ENCODE measurements around the gene GABRA5. TPM values are rescaled to one million over a fixed set of nuclear protein-coding genes. Genes with fewer than 3 reads are reported as not detected.

Gene GABRA5
- total RNA-seq, 1 experiment from 2014 or later = 23.3 TPM

- TF ChIP-seq, protein P1, sequence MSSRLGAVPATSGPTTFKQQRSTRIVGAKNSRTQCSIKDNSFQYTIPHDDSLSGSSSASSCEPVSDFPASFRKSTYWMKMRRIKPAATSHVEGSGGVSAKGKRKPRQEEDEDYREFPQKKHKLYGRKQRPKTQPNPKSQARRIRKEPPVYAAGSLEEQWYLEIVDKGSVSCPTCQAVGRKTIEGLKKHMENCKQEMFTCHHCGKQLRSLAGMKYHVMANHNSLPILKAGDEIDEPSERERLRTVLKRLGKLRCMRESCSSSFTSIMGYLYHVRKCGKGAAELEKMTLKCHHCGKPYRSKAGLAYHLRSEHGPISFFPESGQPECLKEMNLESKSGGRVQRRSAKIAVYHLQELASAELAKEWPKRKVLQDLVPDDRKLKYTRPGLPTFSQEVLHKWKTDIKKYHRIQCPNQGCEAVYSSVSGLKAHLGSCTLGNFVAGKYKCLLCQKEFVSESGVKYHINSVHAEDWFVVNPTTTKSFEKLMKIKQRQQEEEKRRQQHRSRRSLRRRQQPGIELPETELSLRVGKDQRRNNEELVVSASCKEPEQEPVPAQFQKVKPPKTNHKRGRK (CRISPR knock-in tag; IDR thresholded peaks at IDR 0.05; ENCODE audit: borderline replicate concordance) = no peak
- no peak for TF ChIP-seq GRHL2 (CRISPR knock-in tag; IDR thresholded peaks at IDR 0.05; ENCODE audit: insufficient replicate concordance, severe bottlenecking)
- TF ChIP-seq, protein P2, sequence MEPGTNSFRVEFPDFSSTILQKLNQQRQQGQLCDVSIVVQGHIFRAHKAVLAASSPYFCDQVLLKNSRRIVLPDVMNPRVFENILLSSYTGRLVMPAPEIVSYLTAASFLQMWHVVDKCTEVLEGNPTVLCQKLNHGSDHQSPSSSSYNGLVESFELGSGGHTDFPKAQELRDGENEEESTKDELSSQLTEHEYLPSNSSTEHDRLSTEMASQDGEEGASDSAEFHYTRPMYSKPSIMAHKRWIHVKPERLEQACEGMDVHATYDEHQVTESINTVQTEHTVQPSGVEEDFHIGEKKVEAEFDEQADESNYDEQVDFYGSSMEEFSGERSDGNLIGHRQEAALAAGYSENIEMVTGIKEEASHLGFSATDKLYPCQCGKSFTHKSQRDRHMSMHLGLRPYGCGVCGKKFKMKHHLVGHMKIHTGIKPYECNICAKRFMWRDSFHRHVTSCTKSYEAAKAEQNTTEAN (CRISPR knock-in tag; IDR thresholded peaks at IDR 0.05) = peak; percentile 38; the same call in 1 of the 2 replicates
- TF ChIP-seq MXD4 (CRISPR knock-in tag; IDR thresholded peaks at IDR 0.05; ENCODE audit: borderline replicate concordance) = no peak
- TF ChIP-seq ZNF317 (CRISPR knock-in tag; IDR thresholded peaks at IDR 0.05; ENCODE audit: borderline replicate concordance, low read depth) = no peak
- TF ChIP-seq, protein P3, sequence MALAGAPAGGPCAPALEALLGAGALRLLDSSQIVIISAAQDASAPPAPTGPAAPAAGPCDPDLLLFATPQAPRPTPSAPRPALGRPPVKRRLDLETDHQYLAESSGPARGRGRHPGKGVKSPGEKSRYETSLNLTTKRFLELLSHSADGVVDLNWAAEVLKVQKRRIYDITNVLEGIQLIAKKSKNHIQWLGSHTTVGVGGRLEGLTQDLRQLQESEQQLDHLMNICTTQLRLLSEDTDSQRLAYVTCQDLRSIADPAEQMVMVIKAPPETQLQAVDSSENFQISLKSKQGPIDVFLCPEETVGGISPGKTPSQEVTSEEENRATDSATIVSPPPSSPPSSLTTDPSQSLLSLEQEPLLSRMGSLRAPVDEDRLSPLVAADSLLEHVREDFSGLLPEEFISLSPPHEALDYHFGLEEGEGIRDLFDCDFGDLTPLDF (CRISPR knock-in tag; IDR thresholded peaks at IDR 0.05) = no peak
- TF ChIP-seq FOXJ3 (CRISPR knock-in tag; IDR thresholded peaks at IDR 0.05; ENCODE audit: borderline replicate concordance) = no peak
- no peak for TF ChIP-seq ZNF423 (CRISPR knock-in tag; IDR thresholded peaks at IDR 0.05)
- no peak for TF ChIP-seq ESRRA (CRISPR knock-in tag; IDR thresholded peaks at IDR 0.05; ENCODE audit: borderline replicate concordance)
- TF ChIP-seq KAT7 (CRISPR knock-in tag; IDR thresholded peaks at IDR 0.05; ENCODE audit: borderline replicate concordance) = 0 out of 2 replicates have a peak, but pooled peaks have one; percentile 13
- no peak for TF ChIP-seq ZNF219 (CRISPR knock-in tag; IDR thresholded peaks at IDR 0.05; ENCODE audit: borderline replicate concordance)
- no peak for TF ChIP-seq TEAD1 (CRISPR knock-in tag; IDR thresholded peaks at IDR 0.05)
- TF ChIP-seq, protein P4, sequence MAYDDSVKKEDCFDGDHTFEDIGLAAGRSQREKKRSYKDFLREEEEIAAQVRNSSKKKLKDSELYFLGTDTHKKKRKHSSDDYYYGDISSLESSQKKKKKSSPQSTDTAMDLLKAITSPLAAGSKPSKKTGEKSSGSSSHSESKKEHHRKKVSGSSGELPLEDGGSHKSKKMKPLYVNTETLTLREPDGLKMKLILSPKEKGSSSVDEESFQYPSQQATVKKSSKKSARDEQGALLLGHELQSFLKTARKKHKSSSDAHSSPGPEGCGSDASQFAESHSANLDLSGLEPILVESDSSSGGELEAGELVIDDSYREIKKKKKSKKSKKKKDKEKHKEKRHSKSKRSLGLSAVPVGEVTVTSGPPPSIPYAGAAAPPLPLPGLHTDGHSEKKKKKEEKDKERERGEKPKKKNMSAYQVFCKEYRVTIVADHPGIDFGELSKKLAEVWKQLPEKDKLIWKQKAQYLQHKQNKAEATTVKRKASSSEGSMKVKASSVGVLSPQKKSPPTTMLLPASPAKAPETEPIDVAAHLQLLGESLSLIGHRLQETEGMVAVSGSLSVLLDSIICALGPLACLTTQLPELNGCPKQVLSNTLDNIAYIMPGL (CRISPR knock-in tag; IDR thresholded peaks at IDR 0.05) = peak; percentile 33; the same call in 1 of the 2 replicates
- 0 out of 2 replicates have a peak, but pooled peaks have one; percentile 41 for TF ChIP-seq TCF7 (CRISPR knock-in tag; IDR thresholded peaks at IDR 0.05; ENCODE audit: low read depth)
- TF ChIP-seq GABPB1 (CRISPR knock-in tag; IDR thresholded peaks at IDR 0.05) = no peak
Observed at GRCh38 chr15:26867200-26868007, 542 bp downstream of the GABRA5 start (continued).

DNA sequence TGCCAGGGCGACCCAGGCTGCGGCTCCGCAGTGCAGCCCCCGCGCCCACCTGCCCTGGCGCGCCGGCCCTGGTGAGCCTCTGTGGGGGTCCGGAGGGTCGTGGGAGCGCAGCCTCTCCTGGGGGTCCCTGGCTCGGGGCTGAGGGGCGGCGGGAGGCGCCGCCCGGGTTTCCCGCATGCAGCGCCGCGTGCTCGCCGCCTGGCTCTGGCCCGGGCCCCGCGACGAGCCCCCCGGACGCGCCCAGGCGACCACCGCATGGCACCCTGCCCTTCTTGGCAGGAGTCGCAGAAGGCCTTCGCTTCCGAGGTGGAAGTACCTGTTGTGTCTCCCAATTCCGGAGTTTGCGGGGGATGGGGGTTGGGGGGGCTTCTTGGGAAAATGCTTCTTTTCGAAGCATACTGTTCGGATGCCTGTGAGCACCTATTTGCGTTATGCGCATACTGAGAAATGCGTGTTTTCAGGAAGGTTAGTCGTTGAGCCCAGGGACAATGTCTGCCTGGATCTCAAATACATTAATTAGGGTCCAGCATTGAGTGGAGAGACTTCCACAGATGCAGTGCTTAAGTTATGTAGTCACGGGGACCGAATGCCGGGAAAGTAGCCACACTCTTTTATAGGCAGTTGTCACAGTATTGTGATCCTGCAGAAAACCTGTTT is 1.3 kb downstream of the GABRA5 start:
- Mint-ChIP-seq H3K4me3 (peak overlapping the region; percentile 68), H3K36me3 (peaks cover 5% of the 10 kb centered on the region; the same call in 1 of the 2 replicates), H3K9me3 (no peaks in the 10 kb centered on the region), H3K27ac (no peak overlapping the region), H3K27me3 (ENCODE audit: low read depth) (peaks cover 35% of the 10 kb centered on the region), H3K4me1 (peaks cover 31% of the 10 kb centered on the region)
- TF ChIP-seq ZNF423 (CRISPR knock-in tag; IDR thresholded peaks at IDR 0.05) (peak; percentile 51; the same call in 1 of the 2 replicates), ETV6 (CRISPR knock-in tag; IDR thresholded peaks at IDR 0.05) (no peak), GABPB1 (CRISPR knock-in tag; IDR thresholded peaks at IDR 0.05) (no peak), TCF7 (CRISPR knock-in tag; IDR thresholded peaks at IDR 0.05; ENCODE audit: low read depth) (no peak), PRDM15 (CRISPR knock-in tag; IDR thresholded peaks at IDR 0.05) (no peak)
- TF ChIP-seq, protein P5, sequence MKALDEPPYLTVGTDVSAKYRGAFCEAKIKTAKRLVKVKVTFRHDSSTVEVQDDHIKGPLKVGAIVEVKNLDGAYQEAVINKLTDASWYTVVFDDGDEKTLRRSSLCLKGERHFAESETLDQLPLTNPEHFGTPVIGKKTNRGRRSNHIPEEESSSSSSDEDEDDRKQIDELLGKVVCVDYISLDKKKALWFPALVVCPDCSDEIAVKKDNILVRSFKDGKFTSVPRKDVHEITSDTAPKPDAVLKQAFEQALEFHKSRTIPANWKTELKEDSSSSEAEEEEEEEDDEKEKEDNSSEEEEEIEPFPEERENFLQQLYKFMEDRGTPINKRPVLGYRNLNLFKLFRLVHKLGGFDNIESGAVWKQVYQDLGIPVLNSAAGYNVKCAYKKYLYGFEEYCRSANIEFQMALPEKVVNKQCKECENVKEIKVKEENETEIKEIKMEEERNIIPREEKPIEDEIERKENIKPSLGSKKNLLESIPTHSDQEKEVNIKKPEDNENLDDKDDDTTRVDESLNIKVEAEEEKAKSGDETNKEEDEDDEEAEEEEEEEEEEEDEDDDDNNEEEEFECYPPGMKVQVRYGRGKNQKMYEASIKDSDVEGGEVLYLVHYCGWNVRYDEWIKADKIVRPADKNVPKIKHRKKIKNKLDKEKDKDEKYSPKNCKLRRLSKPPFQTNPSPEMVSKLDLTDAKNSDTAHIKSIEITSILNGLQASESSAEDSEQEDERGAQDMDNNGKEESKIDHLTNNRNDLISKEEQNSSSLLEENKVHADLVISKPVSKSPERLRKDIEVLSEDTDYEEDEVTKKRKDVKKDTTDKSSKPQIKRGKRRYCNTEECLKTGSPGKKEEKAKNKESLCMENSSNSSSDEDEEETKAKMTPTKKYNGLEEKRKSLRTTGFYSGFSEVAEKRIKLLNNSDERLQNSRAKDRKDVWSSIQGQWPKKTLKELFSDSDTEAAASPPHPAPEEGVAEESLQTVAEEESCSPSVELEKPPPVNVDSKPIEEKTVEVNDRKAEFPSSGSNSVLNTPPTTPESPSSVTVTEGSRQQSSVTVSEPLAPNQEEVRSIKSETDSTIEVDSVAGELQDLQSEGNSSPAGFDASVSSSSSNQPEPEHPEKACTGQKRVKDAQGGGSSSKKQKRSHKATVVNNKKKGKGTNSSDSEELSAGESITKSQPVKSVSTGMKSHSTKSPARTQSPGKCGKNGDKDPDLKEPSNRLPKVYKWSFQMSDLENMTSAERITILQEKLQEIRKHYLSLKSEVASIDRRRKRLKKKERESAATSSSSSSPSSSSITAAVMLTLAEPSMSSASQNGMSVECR (CRISPR knock-in tag; IDR thresholded peaks at IDR 0.05; ENCODE audit: borderline replicate concordance) = 0 out of 2 replicates have a peak, but pooled peaks have one; percentile 20
- POLR2A ChIA-PET = no interaction called here
- ATAC-seq (no peak), DNase-seq (ENCODE audit: low spot score) (no peak)
- CTCF ChIA-PET = interaction anchor here (6.8 kb wide), 1 partner anchor 30 kb away, joined by 61 read pairs; no protein-coding TSS in a partner anchor

Data from WTC11 (cell line).